Upper lobe of left lung (tissue), 4 donors: ENCODE data around the gene GPR158.

ENCODE experiments used
- EP300 ChIP-seq, 4 donors: sonication (generic); formaldehyde crosslinking; IDR thresholded peaks; one replicate each; pipeline ENCODE4 v1.5.1; 2017; ENCODE audit warnings: antibody characterized with exemption in 4 of 4, control low read depth in 2 of 4
- POLR2A ChIP-seq, 4 donors: fragments of 450-650 bp; IDR thresholded peaks; one replicate each; pipeline ENCODE4 v1.5.1; 2016 to 2017; ENCODE audit warnings: antibody characterized with exemption in 4 of 4, mild to moderate bottlenecking in 2 of 4
- TF ChIP-seq, protein P1 (sequence below), 6 experiments: fragments of 450-650 bp in 4 of 6; fragments of 200-600 bp in 2 of 6; sonication (generic) in 2 of 6; IDR thresholded peaks; one replicate each; pipeline ENCODE4 v1.5.1; 2016 to 2019; ENCODE audit warnings: antibody characterized with exemption in 6 of 6

DNA sequence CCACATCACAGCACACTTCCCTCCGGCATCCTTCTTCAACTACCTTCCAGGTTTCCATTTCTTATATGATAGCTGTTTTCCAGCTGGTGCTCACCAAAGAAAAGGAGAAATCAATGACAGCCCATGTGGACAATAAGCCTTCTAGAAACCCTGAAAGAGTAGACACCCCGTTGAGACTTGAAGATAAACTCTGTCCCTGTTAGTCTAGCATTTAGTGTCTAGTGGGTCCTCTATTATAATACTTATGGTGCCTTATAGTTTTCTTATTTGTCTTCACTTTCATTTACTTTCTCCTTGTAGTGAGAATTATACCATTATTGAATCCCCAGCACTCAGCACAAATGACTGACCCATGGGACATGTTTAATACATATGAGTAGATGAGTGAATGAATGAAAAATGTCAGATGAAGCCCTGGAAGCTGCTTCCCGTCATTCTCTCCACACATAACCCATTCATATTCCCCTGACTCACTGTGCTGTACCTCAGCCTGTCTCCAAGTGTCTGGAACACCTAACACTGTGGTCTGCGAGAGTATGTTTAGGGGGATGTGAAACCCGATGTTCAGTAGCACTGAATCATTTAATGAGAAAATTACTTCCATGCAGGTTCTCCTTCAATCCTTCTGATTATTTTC is 377.6 kb downstream of the GPR158 start:
- TF ChIP-seq, protein P1, sequence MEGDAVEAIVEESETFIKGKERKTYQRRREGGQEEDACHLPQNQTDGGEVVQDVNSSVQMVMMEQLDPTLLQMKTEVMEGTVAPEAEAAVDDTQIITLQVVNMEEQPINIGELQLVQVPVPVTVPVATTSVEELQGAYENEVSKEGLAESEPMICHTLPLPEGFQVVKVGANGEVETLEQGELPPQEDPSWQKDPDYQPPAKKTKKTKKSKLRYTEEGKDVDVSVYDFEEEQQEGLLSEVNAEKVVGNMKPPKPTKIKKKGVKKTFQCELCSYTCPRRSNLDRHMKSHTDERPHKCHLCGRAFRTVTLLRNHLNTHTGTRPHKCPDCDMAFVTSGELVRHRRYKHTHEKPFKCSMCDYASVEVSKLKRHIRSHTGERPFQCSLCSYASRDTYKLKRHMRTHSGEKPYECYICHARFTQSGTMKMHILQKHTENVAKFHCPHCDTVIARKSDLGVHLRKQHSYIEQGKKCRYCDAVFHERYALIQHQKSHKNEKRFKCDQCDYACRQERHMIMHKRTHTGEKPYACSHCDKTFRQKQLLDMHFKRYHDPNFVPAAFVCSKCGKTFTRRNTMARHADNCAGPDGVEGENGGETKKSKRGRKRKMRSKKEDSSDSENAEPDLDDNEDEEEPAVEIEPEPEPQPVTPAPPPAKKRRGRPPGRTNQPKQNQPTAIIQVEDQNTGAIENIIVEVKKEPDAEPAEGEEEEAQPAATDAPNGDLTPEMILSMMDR (IDR thresholded peaks at IDR 0.05): no peak
- TF ChIP-seq POLR2A (IDR thresholded peaks at IDR 0.05) (no peak), EP300 (IDR thresholded peaks at IDR 0.05) (no peak)
